Fibroblast of lung (primary cell): ENCODE data around the gene PDK1. TPM values are rescaled to one million over a fixed set of nuclear protein-coding genes. Genes with fewer than 3 reads are reported as not detected.
A peak's percentile ranks its signal among the peaks of the same experiment; 100 is the strongest.

Experiments
- DNase-seq, 2 donors: peaks; one replicate each; pipeline versions ENCODE4 v3.0.0 to v3.0.0-alpha.2; 2010; ENCODE audit warnings: low read depth in 2 of 2
- H2AFZ ChIP-seq: 2 replicates; pipeline ENCODE4 v1.5.1; 2012; ENCODE audit warnings: low read length, control low read depth, inconsistent platforms
- H3K27ac ChIP-seq: 2 replicates; pipeline ENCODE4 v1.5.1; 2011; ENCODE audit warnings: low read length, control low read depth; ENCODE audit not compliant: insufficient read depth
- H3K27me3 ChIP-seq: 2 replicates; pipeline ENCODE4 v1.5.1; 2011; ENCODE audit warnings: mild to moderate bottlenecking, low read length; ENCODE audit not compliant: control insufficient read depth, insufficient read depth
- H3K36me3 ChIP-seq: 2 replicates; pipeline ENCODE4 v1.5.1; 2011; ENCODE audit warnings: low read length; ENCODE audit not compliant: control insufficient read depth, insufficient read depth
- H3K4me1 ChIP-seq: 2 replicates; pipeline ENCODE4 v1.5.1; 2011; ENCODE audit warnings: low read length; ENCODE audit not compliant: control insufficient read depth, insufficient read depth; ENCODE audit errors: extremely low read depth
- H3K4me2 ChIP-seq: 2 replicates; pipeline ENCODE4 v1.5.1; 2011; ENCODE audit warnings: low read length, control low read depth; ENCODE audit not compliant: insufficient read depth; ENCODE audit errors: extremely low read depth
- H3K4me3 ChIP-seq, 4 experiments: fragments of 200-600 bp in 1 of 4; sonication (generic) in 1 of 4; replicated peaks in 1 of 4; 2 replicates each; pipeline ENCODE4 v1.5.1; 2011 to 2016; ENCODE audit warnings: low read length in 4 of 4, low read depth in 3 of 4, mild to moderate bottlenecking in 3 of 4, control low read depth in 2 of 4, inconsistent platforms in 1 of 4, mixed read lengths in 1 of 4; ENCODE audit not compliant: insufficient read depth in 1 of 4; ENCODE audit errors: control extremely low read depth in 1 of 4
- H3K79me2 ChIP-seq: 2 replicates; pipeline ENCODE4 v1.5.1; 2012; ENCODE audit warnings: mild to moderate bottlenecking, low read length, inconsistent platforms; ENCODE audit not compliant: control insufficient read depth, insufficient read depth
- H3K9ac ChIP-seq: 2 replicates; pipeline ENCODE4 v1.5.1; 2011; ENCODE audit warnings: mild to moderate bottlenecking, low read length, control low read depth; ENCODE audit not compliant: insufficient read depth
- H3K9me3 ChIP-seq: 2 replicates; pipeline ENCODE4 v1.5.1; 2012; ENCODE audit warnings: low read depth, low read length; ENCODE audit not compliant: control insufficient read depth, insufficient read depth
- H4K20me1 ChIP-seq: 2 replicates; pipeline ENCODE4 v1.5.1; 2011; ENCODE audit warnings: low read length; ENCODE audit not compliant: control insufficient read depth, insufficient read depth; ENCODE audit errors: extremely low read depth
- CTCF ChIP-seq, 2 donors: IDR thresholded peaks in 1 of 2; conservative IDR thresholded peaks in 1 of 2; 1 replicate in 1 of 2; 2 replicates in 1 of 2; pipeline ENCODE4 v1.5.1; 2011 to 2012; ENCODE audit warnings: low read length in 2 of 2, control low read depth in 1 of 2, inconsistent platforms in 1 of 2, low read depth in 1 of 2, mild to moderate bottlenecking in 1 of 2
- EZH2 ChIP-seq: IDR thresholded peaks from 2 replicates; pipeline ENCODE4 v1.5.1; 2012; ENCODE audit warnings: low read length, control low read depth, mild to moderate bottlenecking; ENCODE audit errors: missing control alignments
- polyA plus RNA-seq, 2 donors: library from polyadenylated mRNA; depleted of rRNA in 1 of 2; stranded (reverse) in 1 of 2; unstranded in 1 of 2; fragments of >200 nt; gene quantifications; 2 replicates each; pipeline ENCODE4 v1.2.1, GENCODE V29; 2011 to 2012; ENCODE audit warnings: missing spikeins in 1 of 2
- total RNA-seq: library from RNA; depleted of rRNA; stranded (reverse); fragments of >200 nt; gene quantifications from 2 replicates; pipeline ENCODE4 v1.2.1, GENCODE V29; 2014

The PDK1 gene
- total and polyA plus RNA-seq, 2 donors (not counting 1 experiment from before 2014, with no cell fraction given): 11.2 to 63.0 TPM

DNA sequence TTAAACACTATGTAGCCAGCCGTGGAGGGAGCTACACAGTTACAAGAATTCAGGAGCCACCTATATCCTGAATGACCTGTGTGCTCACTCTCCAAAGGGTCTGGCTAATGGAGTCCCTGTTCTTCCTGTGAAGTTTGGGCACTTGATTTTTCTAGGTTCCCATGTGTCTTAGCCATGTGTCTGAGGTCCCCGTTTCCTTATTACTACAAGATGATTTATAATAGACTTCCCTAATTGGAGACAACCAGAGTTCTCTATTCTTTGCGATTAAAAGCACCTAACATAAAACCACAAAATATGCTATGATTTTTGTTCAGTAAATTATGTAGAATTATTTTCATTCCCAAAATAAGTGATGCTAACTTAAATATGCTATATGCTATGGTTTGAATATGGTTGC lies 83.4 kb downstream of the PDK1 start:
- TF ChIP-seq CTCF (conservative IDR thresholded peaks at IDR 0.05 in 1 of 2, IDR thresholded peaks at IDR 0.05 in 1 of 2; ENCODE audit: low read depth in 1 of 2, low read length in 2 of 2) (no peak), EZH2 (no peak)
- H3K79me2 ChIP-seq: no peaks in the 10 kb centered on the region
- no peak for DNase-seq
- H2AFZ ChIP-seq: no peak overlapping the region
- no peaks in the 10 kb centered on the region for H3K9me3 ChIP-seq
- H3K4me3 ChIP-seq: no peak overlapping the region
- no peaks in the 10 kb centered on the region for H3K36me3 ChIP-seq
- H3K27me3 ChIP-seq: no peaks in the 10 kb centered on the region
- H4K20me1 ChIP-seq: no peaks in the 10 kb centered on the region
- H3K9ac ChIP-seq: no peak overlapping the region
- H3K4me2 ChIP-seq: no peak overlapping the region
- H3K4me1 ChIP-seq: peaks cover 12% of the 10 kb centered on the region
- H3K27ac ChIP-seq: peak overlapping the region; percentile 84

DNA sequence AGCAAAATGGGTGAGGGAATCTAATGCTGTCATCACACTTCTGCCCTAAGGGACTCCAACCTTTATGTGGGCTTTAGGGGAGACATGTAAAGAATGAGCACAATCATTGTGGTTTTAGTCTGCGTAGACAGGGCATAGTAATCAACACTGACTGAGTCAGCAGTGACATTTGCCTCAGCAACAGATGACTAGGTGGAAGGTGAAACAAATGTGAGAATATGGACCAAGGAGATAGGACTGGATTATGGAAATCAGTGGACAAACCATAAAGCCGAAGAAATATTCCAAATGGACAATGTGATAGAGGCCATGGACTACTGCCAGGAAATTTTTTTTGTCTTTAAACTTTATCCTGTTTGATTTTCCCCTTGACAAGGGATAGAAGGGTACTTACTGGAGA lies 83.9 kb downstream of the PDK1 start:
- Histone ChIP-seq H2AFZ (no peak overlapping the region), H3K4me2 (no peak overlapping the region)

GRCh38 chr2:172640389-172640788 lies 84.5 kb downstream of the PDK1 start:
- DNase-seq: peak; percentile 5 to 69
- TF ChIP-seq EZH2: no peak
- TF ChIP-seq CTCF (conservative IDR thresholded peaks at IDR 0.05 in 1 of 2, IDR thresholded peaks at IDR 0.05 in 1 of 2; ENCODE audit: low read depth in 1 of 2, low read length in 2 of 2): no peak
- H3K4me2 ChIP-seq: no peak overlapping the region
- H2AFZ ChIP-seq: peak overlapping the region; percentile 8
- peaks cover 12% of the 10 kb centered on the region for H3K4me1 ChIP-seq
- no peaks in the 10 kb centered on the region for H3K27me3 ChIP-seq
- no peak overlapping the region for H3K4me3 ChIP-seq
- H3K27ac ChIP-seq: peak overlapping the region; percentile 84
- H3K9ac ChIP-seq: no peak overlapping the region
- H3K36me3 ChIP-seq: no peaks in the 10 kb centered on the region
- no peaks in the 10 kb centered on the region for H3K9me3 ChIP-seq
- H3K79me2 ChIP-seq: no peaks in the 10 kb centered on the region
- no peaks in the 10 kb centered on the region for H4K20me1 ChIP-seq

More for the DNA sequence above, 83.9 kb downstream of the PDK1 start:
- peak; percentile 91 to 98 for DNase-seq
- Histone ChIP-seq H3K9me3 (no peaks in the 10 kb centered on the region), H3K4me1 (peaks cover 12% of the 10 kb centered on the region), H3K9ac (no peak overlapping the region), H3K4me3 (no peak overlapping the region), H3K27me3 (no peaks in the 10 kb centered on the region), H3K36me3 (no peaks in the 10 kb centered on the region), H4K20me1 (no peaks in the 10 kb centered on the region), H3K27ac (peak overlapping the region; percentile 84), H3K79me2 (no peaks in the 10 kb centered on the region)
- TF ChIP-seq CTCF (conservative IDR thresholded peaks at IDR 0.05 in 1 of 2, IDR thresholded peaks at IDR 0.05 in 1 of 2; ENCODE audit: low read depth in 1 of 2, low read length in 2 of 2) (no peak), EZH2 (no peak)
